Stimulated activated CD8-positive, alpha-beta memory T cell treated with anti-CD3 and anti-CD28 coated beads, Interleukin-12 subunit alpha, Interleukin-12 subunit beta, amount 100 ng/mL, for 24 hours (primary cell): ENCODE results near the gene DENND1A.

Experiments
- DNase-seq: peaks from one replicate; pipeline ENCODE4 v3.0.0-alpha.2; 2020; ENCODE audit errors: extremely low read depth

The DENND1A gene

GRCh38 chr9:123530244-123530643 is 399.7 kb downstream of the DENND1A start:
- DNase-seq: no peak

GRCh38 chr9:123528501-123528900 is 401.4 kb downstream of the DENND1A start:
- no peak for DNase-seq

GRCh38 chr9:123527981-123528380 is 401.9 kb downstream of the DENND1A start:
- DNase-seq: no peak

GRCh38 chr9:123525957-123526356 is 404.0 kb downstream of the DENND1A start:
- no peak for DNase-seq

- DNase-seq: no peak
Observed at GRCh38 chr9:123525424-123525823, 404.5 kb downstream of the DENND1A start.

- DNase-seq: no peak
Observed at GRCh38 chr9:123524866-123525265, 405.1 kb downstream of the DENND1A start.

GRCh38 chr9:123523845-123524244 is 406.1 kb downstream of the DENND1A start:
- DNase-seq: no peak

- no peak for DNase-seq
Observed at GRCh38 chr9:123523001-123523400, 406.9 kb downstream of the DENND1A start.

- DNase-seq: no peak
Observed at GRCh38 chr9:123522251-123522650, 407.7 kb downstream of the DENND1A start.

- DNase-seq: no peak
Observed at GRCh38 chr9:123518338-123518737, 411.6 kb downstream of the DENND1A start.

- no peak for DNase-seq
Observed at GRCh38 chr9:123517512-123517911, 412.4 kb downstream of the DENND1A start.

GRCh38 chr9:123514766-123515165 is 415.2 kb downstream of the DENND1A start:
- DNase-seq: no peak

- no peak for DNase-seq
Observed at GRCh38 chr9:123513554-123513953, 416.4 kb downstream of the DENND1A start.

- no peak for DNase-seq
Observed at GRCh38 chr9:123511326-123512277, 418.3 kb downstream of the DENND1A start.

GRCh38 chr9:123509646-123510045 is 420.3 kb downstream of the DENND1A start:
- DNase-seq: no peak

- DNase-seq: no peak
Observed at GRCh38 chr9:123508048-123508447, 421.9 kb downstream of the DENND1A start.

GRCh38 chr9:123505496-123505895 is 424.4 kb downstream of the DENND1A start:
- DNase-seq: no peak

- no peak for DNase-seq
Observed at GRCh38 chr9:123500336-123500735, 429.6 kb downstream of the DENND1A start.

- no peak for DNase-seq
Observed at GRCh38 chr9:123497830-123498229, 432.1 kb downstream of the DENND1A start.

- no peak for DNase-seq
Observed at GRCh38 chr9:123495731-123496130, 434.2 kb downstream of the DENND1A start.

- no peak for DNase-seq
Observed at GRCh38 chr9:123493627-123494026, 436.3 kb downstream of the DENND1A start.

- DNase-seq: no peak
Observed at GRCh38 chr9:123490688-123491087, 439.2 kb downstream of the DENND1A start.

GRCh38 chr9:123488722-123489321 is 441.1 kb downstream of the DENND1A start:
- DNase-seq: no peak
